K562 (cell line): ENCODE measurements around the gene SLC12A9. TPM values are rescaled to one million over a fixed set of nuclear protein-coding genes. Genes with fewer than 3 reads are reported as not detected.

Experiments
- ATAC-seq: fragments of 200-7000 bp; cut with Tn5 transposase; 3 replicates; pipeline ENCODE4 v1.9.1; 2020; ENCODE audit warnings: moderate library complexity
- BruUV-seq: library from RNA; stranded (reverse); fragments of 400-500 nt; replicated peaks from 2 replicates; lab custom pipeline; 2021; lab: Mats Ljungman, UMichigan
- CTCF ChIA-PET: fragments of 300-600 bp; formaldehyde crosslinking; extraction: SDS; loops from one replicate; lab custom pipeline; 2021; ENCODE audit warnings: low intra/inter-chr PET ratio; lab: Yijun Ruan, JAX
- POLR2A ChIA-PET: fragments of 300-600, 350-650 bp; sonication (Branson Sonifier 250); formaldehyde crosslinking; extraction: SDS; loops from one replicate; lab custom pipeline; 2021; ENCODE audit warnings: antibody characterized with exemption, inconsistent platforms; lab: Yijun Ruan, JAX
- DNase-seq, 4 experiments: peaks; one replicate each; pipeline versions ENCODE4 v3.0.0 to v3.0.0-alpha.2; 2011 to 2018; ENCODE audit warnings: low spot score in 3 of 4, mixed read lengths in 3 of 4; ENCODE audit errors: extremely low read depth in 1 of 4
- FAIRE-seq: peaks from 2 replicates; lab custom pipeline; 2011; peaks lifted over from hg19 to GRCh38; lab: Jason Lieb, UNC
- H2AFZ ChIP-seq: 2 replicates; pipeline ENCODE4 v1.6.0; 2011; ENCODE audit warnings: low read depth, low read length, control low read depth, inconsistent platforms
- H3K27ac ChIP-seq: fragments of 200-600 bp; 3 replicates; pipeline ENCODE4 v1.8.0; 2011; ENCODE audit warnings: low read depth, mild to moderate bottlenecking, control low read depth, inconsistent platforms, low read length, moderate library complexity, mixed read lengths; ENCODE audit errors: extremely low read depth
- H3K27me3 ChIP-seq, 2 experiments: fragments of 300-600 bp in 1 of 2; 2 replicates in 1 of 2; 3 replicates in 1 of 2; pipeline versions ENCODE4 v1.6.0 to v1.8.0; 2011; ENCODE audit warnings: inconsistent platforms in 2 of 2, low read length in 2 of 2, mild to moderate bottlenecking in 1 of 2, mixed read lengths in 1 of 2, moderate library complexity in 1 of 2; ENCODE audit not compliant: control insufficient read depth in 2 of 2, insufficient read depth in 2 of 2
- H3K36me3 ChIP-seq: fragments of 300-600 bp; 3 replicates; pipeline ENCODE4 v1.8.0; 2011; ENCODE audit warnings: mild to moderate bottlenecking, low read length, inconsistent platforms; ENCODE audit not compliant: control insufficient read depth, insufficient read depth
- H3K4me1 ChIP-seq, 2 experiments: fragments of 200-600 bp in 1 of 2; replicated peaks in 1 of 2; 2 replicates in 1 of 2; 3 replicates in 1 of 2; pipeline versions ENCODE4 v1.5.1 to v1.8.0; 2011; ENCODE audit warnings: inconsistent platforms in 2 of 2, low read length in 2 of 2, mild to moderate bottlenecking in 1 of 2, mixed read lengths in 1 of 2, moderate library complexity in 1 of 2; ENCODE audit not compliant: control insufficient read depth in 2 of 2, insufficient read depth in 2 of 2
- H3K4me2 ChIP-seq: 2 replicates; pipeline ENCODE4 v1.6.1; 2011; ENCODE audit warnings: low read length, control low read depth, inconsistent platforms, mixed read lengths; ENCODE audit not compliant: insufficient read depth
- H3K4me3 ChIP-seq: fragments of 200-600 bp; sonication (generic), shearing (Covaris generic); 2 replicates; pipeline ENCODE4 v1.5.1; 2016; ENCODE audit warnings: control low read depth, inconsistent platforms
- H3K79me2 ChIP-seq: fragments of 200-600 bp; 3 replicates; pipeline ENCODE4 v1.8.0; 2011; ENCODE audit warnings: low read length, inconsistent platforms; ENCODE audit not compliant: control insufficient read depth, insufficient read depth
- H3K9ac ChIP-seq, 2 experiments: 2 replicates each; pipeline versions ENCODE4 v1.6.0 to v1.6.1; 2011; ENCODE audit warnings: low read depth in 2 of 2, low read length in 2 of 2, control low read depth in 1 of 2, inconsistent platforms in 1 of 2, mild to moderate bottlenecking in 1 of 2, mixed read lengths in 1 of 2; ENCODE audit not compliant: insufficient read depth in 1 of 2
- H3K9me1 ChIP-seq: one replicate; pipeline ENCODE4 v1.6.0; 2011; ENCODE audit warnings: inconsistent platforms, mild to moderate bottlenecking, low read length, moderate library complexity; ENCODE audit not compliant: control insufficient read depth, insufficient read depth
- H3K9me3 ChIP-seq: replicated peaks from 2 replicates; pipeline ENCODE4 v1.5.1; 2011; ENCODE audit warnings: low read depth, low read length, inconsistent platforms; ENCODE audit not compliant: control insufficient read depth, insufficient read depth
- H4K20me1 ChIP-seq: replicated peaks from 2 replicates; pipeline ENCODE4 v1.6.1; 2011; ENCODE audit warnings: low read length, inconsistent platforms, mixed read lengths; ENCODE audit not compliant: control insufficient read depth, insufficient read depth
- ARID2 ChIP-seq: fragments of 450-650 bp; IDR thresholded peaks from 2 replicates; pipeline ENCODE4 v1.6.1; 2017; ENCODE audit warnings: antibody characterized with exemption, mild to moderate bottlenecking
- BRD9 ChIP-seq: fragments of 450-650 bp; IDR thresholded peaks from 2 replicates; pipeline ENCODE4 v1.6.1; 2018; ENCODE audit warnings: low read depth; ENCODE audit not compliant: partially characterized antibody
- HDAC2 ChIP-seq: fragments of 450-650 bp; IDR thresholded peaks from 2 replicates; pipeline ENCODE4 v1.6.1; 2016; ENCODE audit warnings: mild to moderate bottlenecking
- NCOA1 ChIP-seq: fragments of 450-650 bp; IDR thresholded peaks from 2 replicates; pipeline ENCODE4 v1.6.1; 2016; ENCODE audit warnings: low read depth
- PHF20 ChIP-seq: fragments of 450-650 bp; IDR thresholded peaks from 2 replicates; pipeline ENCODE4 v1.6.1; 2018; ENCODE audit not compliant: partially characterized antibody
- POLR2G ChIP-seq: fragments of 200-400 bp; formaldehyde crosslinking; IDR thresholded peaks from 2 replicates; pipeline ENCODE4 v1.6.1; 2017; ENCODE audit warnings: low read depth, mild to moderate bottlenecking, antibody characterized with exemption, low read length, moderate library complexity
- RBFOX2 ChIP-seq: fragments of 200-400 bp; formaldehyde crosslinking; IDR thresholded peaks from 2 replicates; pipeline ENCODE4 v1.6.1; 2017; ENCODE audit warnings: low read depth, mild to moderate bottlenecking, low read length, moderate library complexity
- SAFB2 ChIP-seq: fragments of 200-400 bp; formaldehyde crosslinking; IDR thresholded peaks from 2 replicates; pipeline ENCODE4 v1.6.1; 2018; ENCODE audit warnings: borderline replicate concordance, low read length, low read depth, moderate library complexity; ENCODE audit not compliant: severe bottlenecking
- SLC30A9 ChIP-seq: fragments of 250-450 bp; sonication (Bioruptor Pico); IDR thresholded peaks from 2 replicates; pipeline ENCODE4 v1.8.0; 2022; ENCODE audit warnings: mild to moderate bottlenecking, moderate library complexity
- TCF15 ChIP-seq: fragments of 250-450 bp; sonication (Bioruptor Pico); IDR thresholded peaks from 2 replicates; pipeline ENCODE4 v1.8.0; 2022; ENCODE audit warnings: moderate library complexity, mild to moderate bottlenecking, inconsistent platforms
- ZNF121 ChIP-seq: sonication (generic); formaldehyde crosslinking; conservative IDR thresholded peaks from 2 replicates; pipeline ENCODE4 v1.8.0; 2022; ENCODE audit warnings: missing genetic modification reagents
- WGBS: fragments of 100-300 bp; shearing (Covaris generic); methylation state at CpG from one replicate; pipeline ENCODE4 v1.1.6; 2016; ENCODE audit warnings: low coverage, mixed read lengths; ENCODE audit not compliant: insufficient coverage; ENCODE audit errors: missing lambda C conversion rate; 5-methylcytosine and 5-hydroxymethylcytosine counted together
- in situ Hi-C: fragments of 300-500 bp; cut with MboI; formaldehyde crosslinking; loops from 4 replicates; pipeline ENCODE4 v1.15.0; 2018; ENCODE audit warnings: inconsistent platforms, mixed read lengths
- intact Hi-C: fragments of 100-400 bp; cut with micrococcal nuclease; formaldehyde crosslinking; loops from 2 replicates; pipeline ENCODE4 v1.14.2; 2022
- polyA plus RNA-seq, 8 experiments: library from polyadenylated mRNA; depleted of rRNA in 4 of 8; stranded (reverse) in 5 of 8; unstranded in 3 of 8; fragments of >200 nt; fragmentation: Nextera tagmentation in 2 of 8; fragmentation: Illumina TruSeq in 1 of 8; extraction: Ambion mirVana in 2 of 8; extraction: Trizol in 1 of 8; gene quantifications; 2 replicates each; pipeline versions ENCODE4 v1.2.1 to v1.2.3, GENCODE V29; 2011 to 2014; ENCODE audit warnings: inconsistent platforms in 1 of 8, missing spikeins in 1 of 8
- total RNA-seq, 7 experiments: library from RNA; depleted of rRNA in 6 of 7; stranded (reverse); fragments of >200 nt in 6 of 7; fragmentation: Illumina TruSeq in 2 of 7; extraction: Trizol in 2 of 7; gene quantifications; 2 replicates each; pipeline versions ENCODE4 v1.2.1 to v1.2.3, GENCODE V29; 2011 to 2021; ENCODE audit warnings: low replicate concordance in 1 of 7
- TF ChIP-seq, protein P1 (sequence below), 2 experiments: fragments of 450-650 bp; conservative IDR thresholded peaks; 2 replicates each; pipeline ENCODE4 v1.6.1; 2017; ENCODE audit warnings: mild to moderate bottlenecking in 2 of 2, moderate library complexity in 2 of 2
- TF ChIP-seq, protein P2 (sequence below): IDR thresholded peaks from 2 replicates; pipeline ENCODE4 v1.6.1; 2016; ENCODE audit warnings: missing genetic modification characterization, missing compliant biosample characterization

Gene SLC12A9
- total and polyA plus RNA-seq, 9 of the 15 experiments (the other 6 are each of a cell fraction or from before 2014, with no cell fraction given): 0.06 to 20.2 (median 10.7) TPM

DNA sequence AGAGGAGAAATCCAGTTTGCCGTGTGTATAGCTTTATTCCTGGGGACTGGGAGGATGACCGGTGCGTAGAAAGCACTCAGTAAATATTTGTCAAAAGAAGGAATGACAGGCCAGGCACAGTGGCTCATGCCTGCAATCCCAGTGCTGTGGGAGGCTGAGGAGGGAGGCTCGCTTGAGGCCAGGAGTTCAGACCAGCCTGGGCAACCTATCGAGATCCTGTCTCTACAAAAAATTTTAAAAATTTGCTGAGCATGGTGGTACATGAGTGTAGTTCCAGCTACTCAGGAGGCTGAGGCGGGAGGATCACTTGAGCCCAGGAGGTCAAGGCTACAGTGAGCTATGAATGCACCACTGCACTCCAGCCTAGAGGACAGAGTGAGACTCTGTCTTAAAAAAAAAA is 41.0 kb upstream of the SLC12A9 start:
- H2AFZ ChIP-seq: no peak overlapping the region
- peak; percentile 16; the same call in 1 of the 2 replicates for TF ChIP-seq ZNF121
- no peak for TF ChIP-seq HDAC2
- no peak overlapping the region for H3K27ac ChIP-seq
- H3K4me2 ChIP-seq: no peak overlapping the region
- DNase-seq (no peak), ATAC-seq (no peak), FAIRE-seq (no peak)
- ChIA-PET CTCF (no interaction called here), POLR2A (no interaction called here)
- no peaks in the 10 kb centered on the region for H3K79me2 ChIP-seq
- H3K27me3 ChIP-seq: no peaks in the 10 kb centered on the region
- intact Hi-C loops: no loop called here
- 88% methylated on average over 6 of the region's 6 CpGs for WGBS
- H4K20me1 ChIP-seq: no peaks in the 10 kb centered on the region
- H3K4me3 ChIP-seq: no peak overlapping the region
- H3K9me1 ChIP-seq: no peaks in the 10 kb centered on the region
- peaks cover 95% of the 10 kb centered on the region for H3K36me3 ChIP-seq
- peaks cover 0 to 8% of the 10 kb centered on the region in 2 experiments; a peak in 2 of 5 replicates for H3K4me1 ChIP-seq
- no peak overlapping the region for H3K9ac ChIP-seq
- no peaks in the 10 kb centered on the region for H3K9me3 ChIP-seq
- BruUV-seq: no TSS peak
- in situ Hi-C loops: no loop called here

- Histone ChIP-seq H3K79me2 (no peaks in the 10 kb centered on the region), H3K4me1 (peaks cover 0 to 11% of the 10 kb centered on the region in 2 experiments; a peak in 2 of 5 replicates), H3K9ac (no peak overlapping the region; a peak in 1 of 4 replicates), H3K27me3 (no peaks in the 10 kb centered on the region), H3K36me3 (peaks cover 94% of the 10 kb centered on the region), H2AFZ (no peak overlapping the region), H3K4me2 (no peak overlapping the region), H4K20me1 (no peaks in the 10 kb centered on the region), H3K4me3 (no peak overlapping the region), H3K9me1 (no peaks in the 10 kb centered on the region), H3K27ac (no peak overlapping the region), H3K9me3 (no peaks in the 10 kb centered on the region)
- ATAC-seq (no peak; the same call in 2 of the 3 replicates), FAIRE-seq (no peak), DNase-seq (no peak)
- no TSS peak for BruUV-seq
- 94% methylated on average over 22 of the region's 22 CpGs for WGBS
- intact Hi-C loops: no loop called here
- in situ Hi-C loops: no loop called here
- ChIA-PET CTCF (interaction anchor here (0.6 kb wide), 1 partner anchor 85 kb away, joined by 4 read pairs; no protein-coding TSS in a partner anchor), POLR2A (interaction anchor here (0.6 to 1.9 kb wide), 3 partner anchors 9 to 35 kb away, joined by 3 to 7 read pairs (median 3); no protein-coding TSS in a partner anchor)
- TF ChIP-seq PHF20: no peak
- peak; percentile 34; the same call in 1 of the 2 replicates for TF ChIP-seq POLR2G
- TF ChIP-seq SAFB2: no peak
- no peak for TF ChIP-seq BRD9
- no peak for TF ChIP-seq SLC30A9
- TF ChIP-seq TCF15: no peak
- TF ChIP-seq, protein P1, sequence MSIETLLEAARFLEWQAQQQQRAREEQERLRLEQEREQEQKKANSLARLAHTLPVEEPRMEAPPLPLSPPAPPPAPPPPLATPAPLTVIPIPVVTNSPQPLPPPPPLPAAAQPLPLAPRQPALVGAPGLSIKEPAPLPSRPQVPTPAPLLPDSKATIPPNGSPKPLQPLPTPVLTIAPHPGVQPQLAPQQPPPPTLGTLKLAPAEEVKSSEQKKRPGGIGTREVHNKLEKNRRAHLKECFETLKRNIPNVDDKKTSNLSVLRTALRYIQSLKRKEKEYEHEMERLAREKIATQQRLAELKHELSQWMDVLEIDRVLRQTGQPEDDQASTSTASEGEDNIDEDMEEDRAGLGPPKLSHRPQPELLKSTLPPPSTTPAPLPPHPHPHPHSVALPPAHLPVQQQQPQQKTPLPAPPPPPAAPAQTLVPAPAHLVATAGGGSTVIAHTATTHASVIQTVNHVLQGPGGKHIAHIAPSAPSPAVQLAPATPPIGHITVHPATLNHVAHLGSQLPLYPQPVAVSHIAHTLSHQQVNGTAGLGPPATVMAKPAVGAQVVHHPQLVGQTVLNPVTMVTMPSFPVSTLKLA (conservative IDR thresholded peaks at IDR 0.05): no peak
- TF ChIP-seq RBFOX2: peak; percentile 50; the same call in 1 of the 2 replicates
- TF ChIP-seq, protein P2, sequence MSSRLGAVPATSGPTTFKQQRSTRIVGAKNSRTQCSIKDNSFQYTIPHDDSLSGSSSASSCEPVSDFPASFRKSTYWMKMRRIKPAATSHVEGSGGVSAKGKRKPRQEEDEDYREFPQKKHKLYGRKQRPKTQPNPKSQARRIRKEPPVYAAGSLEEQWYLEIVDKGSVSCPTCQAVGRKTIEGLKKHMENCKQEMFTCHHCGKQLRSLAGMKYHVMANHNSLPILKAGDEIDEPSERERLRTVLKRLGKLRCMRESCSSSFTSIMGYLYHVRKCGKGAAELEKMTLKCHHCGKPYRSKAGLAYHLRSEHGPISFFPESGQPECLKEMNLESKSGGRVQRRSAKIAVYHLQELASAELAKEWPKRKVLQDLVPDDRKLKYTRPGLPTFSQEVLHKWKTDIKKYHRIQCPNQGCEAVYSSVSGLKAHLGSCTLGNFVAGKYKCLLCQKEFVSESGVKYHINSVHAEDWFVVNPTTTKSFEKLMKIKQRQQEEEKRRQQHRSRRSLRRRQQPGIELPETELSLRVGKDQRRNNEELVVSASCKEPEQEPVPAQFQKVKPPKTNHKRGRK (tag): no peak
- no peak for TF ChIP-seq NCOA1
- no peak for TF ChIP-seq ARID2
Measured at GRCh38 chr7:100812729-100813128, 39.8 kb upstream of the SLC12A9 start.
